Measurements from ENCODE around the gene PAM.

DNA sequence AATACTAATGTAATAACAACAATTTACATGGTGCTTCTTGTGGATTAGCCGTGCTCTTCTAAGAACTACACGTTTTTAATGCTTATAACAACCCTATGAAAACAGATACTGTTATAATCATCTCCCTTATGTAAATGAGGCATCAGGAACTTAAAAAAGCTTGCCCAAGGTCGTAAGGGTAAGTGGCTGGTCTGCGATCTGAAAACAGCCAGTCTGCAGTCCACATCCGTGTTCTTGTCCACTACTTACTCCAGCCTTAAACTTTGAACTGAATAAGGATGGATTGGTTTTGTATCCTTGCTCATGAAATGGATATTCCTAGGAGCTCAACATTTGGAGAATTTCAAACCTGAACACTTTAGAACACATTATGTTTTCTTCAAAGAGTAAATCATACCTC, 26.7 kb downstream of the PAM start:
- TF ChIP-seq, protein P1, sequence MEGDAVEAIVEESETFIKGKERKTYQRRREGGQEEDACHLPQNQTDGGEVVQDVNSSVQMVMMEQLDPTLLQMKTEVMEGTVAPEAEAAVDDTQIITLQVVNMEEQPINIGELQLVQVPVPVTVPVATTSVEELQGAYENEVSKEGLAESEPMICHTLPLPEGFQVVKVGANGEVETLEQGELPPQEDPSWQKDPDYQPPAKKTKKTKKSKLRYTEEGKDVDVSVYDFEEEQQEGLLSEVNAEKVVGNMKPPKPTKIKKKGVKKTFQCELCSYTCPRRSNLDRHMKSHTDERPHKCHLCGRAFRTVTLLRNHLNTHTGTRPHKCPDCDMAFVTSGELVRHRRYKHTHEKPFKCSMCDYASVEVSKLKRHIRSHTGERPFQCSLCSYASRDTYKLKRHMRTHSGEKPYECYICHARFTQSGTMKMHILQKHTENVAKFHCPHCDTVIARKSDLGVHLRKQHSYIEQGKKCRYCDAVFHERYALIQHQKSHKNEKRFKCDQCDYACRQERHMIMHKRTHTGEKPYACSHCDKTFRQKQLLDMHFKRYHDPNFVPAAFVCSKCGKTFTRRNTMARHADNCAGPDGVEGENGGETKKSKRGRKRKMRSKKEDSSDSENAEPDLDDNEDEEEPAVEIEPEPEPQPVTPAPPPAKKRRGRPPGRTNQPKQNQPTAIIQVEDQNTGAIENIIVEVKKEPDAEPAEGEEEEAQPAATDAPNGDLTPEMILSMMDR (IDR thresholded peaks at IDR 0.05; ENCODE audit: low read length): no peak
- no peak for TF ChIP-seq EZH2 (optimal IDR thresholded peaks at IDR 0.05; ENCODE audit: low read depth, low read length)

Measured in MM.1S (cell line).